Neural crest cell (in vitro differentiated cells): ENCODE data around the gene PNPLA2. TPM values are rescaled to one million over a fixed set of nuclear protein-coding genes. Genes with fewer than 3 reads are reported as not detected.

Source experiments
- DNase-seq: peaks from one replicate; pipeline ENCODE4 v3.0.0; 2021; ENCODE audit warnings: low read depth, mixed read lengths, low spot score
- H3K27ac Mint-ChIP-seq: one replicate; pipeline ENCODE4 v1.8.0; 2021; ENCODE audit warnings: mild to moderate bottlenecking, mixed read lengths; ENCODE audit not compliant: unreplicated experiment
- H3K27me3 Mint-ChIP-seq: 2 replicates; pipeline ENCODE4 v1.8.0; 2021; ENCODE audit warnings: low read depth, mild to moderate bottlenecking, mixed read lengths
- H3K36me3 Mint-ChIP-seq: 2 replicates; pipeline ENCODE4 v1.8.0; 2021; ENCODE audit warnings: low read depth, mild to moderate bottlenecking, mixed read lengths
- H3K4me1 Mint-ChIP-seq: 2 replicates; pipeline ENCODE4 v1.8.0; 2021; ENCODE audit warnings: mixed read lengths
- H3K4me3 Mint-ChIP-seq: one replicate; pipeline ENCODE4 v1.8.0; 2021; ENCODE audit warnings: mild to moderate bottlenecking, mixed read lengths
- H3K9me3 Mint-ChIP-seq: 2 replicates; pipeline ENCODE4 v1.8.0; 2021; ENCODE audit warnings: mixed read lengths
- total RNA-seq: library from RNA; stranded (reverse); gene quantifications from 2 replicates; pipeline ENCODE4 v1.2.1, GENCODE V29; 2021
- TF ChIP-seq, protein P1 (sequence below): fragments of 200-600 bp; sonication (generic); conservative IDR thresholded peaks from 2 replicates; pipeline ENCODE4 v1.5.0; 2021; ENCODE audit warnings: antibody characterized with exemption, mild to moderate bottlenecking

PNPLA2 gene
- total RNA-seq, 1 donor from 2014 or later, result 34.5 TPM

DNA sequence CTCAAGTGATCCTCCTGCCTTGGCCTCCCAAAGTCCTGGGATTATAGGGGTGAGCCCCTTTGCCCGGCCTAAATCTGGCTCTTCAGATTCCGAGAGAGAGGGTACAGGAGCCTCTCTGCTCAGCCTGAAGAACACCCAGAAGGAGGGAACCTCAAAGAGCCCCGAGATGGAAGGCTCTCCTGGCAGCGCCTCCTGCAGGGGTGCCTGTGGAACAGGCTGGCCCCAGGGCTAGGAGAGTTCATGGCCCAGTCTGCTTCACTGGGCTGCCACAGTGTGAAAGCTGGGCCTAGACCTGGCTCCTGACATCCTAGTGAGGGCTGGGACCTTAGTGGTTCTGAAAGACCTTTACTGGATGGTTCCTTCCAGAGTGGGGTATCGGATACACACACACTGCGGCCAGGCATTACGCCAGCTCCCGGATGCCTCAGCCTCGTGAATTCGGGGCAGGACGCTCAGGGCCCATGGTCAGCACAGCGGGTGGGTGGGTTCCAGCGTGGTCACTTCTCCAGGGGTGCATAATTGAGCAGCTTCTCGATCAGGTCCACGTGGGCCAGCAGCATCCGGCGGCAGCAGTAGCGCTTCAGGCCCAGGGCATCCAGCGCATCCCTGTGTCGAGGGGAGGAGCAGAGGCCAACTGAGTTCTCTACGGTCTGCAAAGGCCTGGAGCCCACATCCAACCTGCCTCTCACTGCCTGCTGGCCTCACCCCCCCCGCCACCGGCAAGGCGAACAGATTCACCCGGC is 21.3 kb downstream of the PNPLA2 start:
- Mint-ChIP-seq H3K27ac (no peak overlapping the region), H3K4me1 (peaks cover 17% of the 10 kb centered on the region), H3K9me3 (no peaks in the 10 kb centered on the region), H3K27me3 (peaks cover 10% of the 10 kb centered on the region), H3K4me3 (peak overlapping the region; percentile 85), H3K36me3 (peaks cover 5% of the 10 kb centered on the region)
- no peak for DNase-seq
- TF ChIP-seq, protein P1, sequence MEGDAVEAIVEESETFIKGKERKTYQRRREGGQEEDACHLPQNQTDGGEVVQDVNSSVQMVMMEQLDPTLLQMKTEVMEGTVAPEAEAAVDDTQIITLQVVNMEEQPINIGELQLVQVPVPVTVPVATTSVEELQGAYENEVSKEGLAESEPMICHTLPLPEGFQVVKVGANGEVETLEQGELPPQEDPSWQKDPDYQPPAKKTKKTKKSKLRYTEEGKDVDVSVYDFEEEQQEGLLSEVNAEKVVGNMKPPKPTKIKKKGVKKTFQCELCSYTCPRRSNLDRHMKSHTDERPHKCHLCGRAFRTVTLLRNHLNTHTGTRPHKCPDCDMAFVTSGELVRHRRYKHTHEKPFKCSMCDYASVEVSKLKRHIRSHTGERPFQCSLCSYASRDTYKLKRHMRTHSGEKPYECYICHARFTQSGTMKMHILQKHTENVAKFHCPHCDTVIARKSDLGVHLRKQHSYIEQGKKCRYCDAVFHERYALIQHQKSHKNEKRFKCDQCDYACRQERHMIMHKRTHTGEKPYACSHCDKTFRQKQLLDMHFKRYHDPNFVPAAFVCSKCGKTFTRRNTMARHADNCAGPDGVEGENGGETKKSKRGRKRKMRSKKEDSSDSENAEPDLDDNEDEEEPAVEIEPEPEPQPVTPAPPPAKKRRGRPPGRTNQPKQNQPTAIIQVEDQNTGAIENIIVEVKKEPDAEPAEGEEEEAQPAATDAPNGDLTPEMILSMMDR, result peak; percentile 29

DNA sequence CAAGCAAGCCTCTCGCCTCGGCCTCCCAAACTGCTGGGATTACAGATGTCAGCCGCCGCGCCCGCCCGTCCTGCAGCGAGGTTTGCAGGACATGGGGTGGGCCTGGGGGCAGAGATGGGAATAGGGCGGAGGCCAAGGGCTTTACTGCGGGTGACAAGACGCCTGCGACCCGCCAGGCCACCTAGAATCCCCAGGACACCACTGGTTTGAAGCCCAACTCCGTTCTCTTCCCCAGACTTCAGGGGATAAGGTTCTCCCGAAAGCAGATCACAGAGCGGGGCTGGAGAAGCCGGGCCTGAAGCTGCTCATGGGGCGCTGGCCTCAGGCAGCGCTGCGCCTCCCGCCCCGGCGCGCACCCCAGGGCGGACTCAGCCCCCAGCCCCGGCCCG is 23.3 kb downstream of the PNPLA2 start:
- Mint-ChIP-seq H3K27ac (no peak overlapping the region), H3K27me3 (peaks cover 10% of the 10 kb centered on the region), H3K4me3 (peak overlapping the region; percentile 92), H3K4me1 (peaks cover 18% of the 10 kb centered on the region), H3K36me3 (peaks cover 5% of the 10 kb centered on the region), H3K9me3 (no peaks in the 10 kb centered on the region)
- TF ChIP-seq, protein P1, result no peak
- no peak for DNase-seq

DNA sequence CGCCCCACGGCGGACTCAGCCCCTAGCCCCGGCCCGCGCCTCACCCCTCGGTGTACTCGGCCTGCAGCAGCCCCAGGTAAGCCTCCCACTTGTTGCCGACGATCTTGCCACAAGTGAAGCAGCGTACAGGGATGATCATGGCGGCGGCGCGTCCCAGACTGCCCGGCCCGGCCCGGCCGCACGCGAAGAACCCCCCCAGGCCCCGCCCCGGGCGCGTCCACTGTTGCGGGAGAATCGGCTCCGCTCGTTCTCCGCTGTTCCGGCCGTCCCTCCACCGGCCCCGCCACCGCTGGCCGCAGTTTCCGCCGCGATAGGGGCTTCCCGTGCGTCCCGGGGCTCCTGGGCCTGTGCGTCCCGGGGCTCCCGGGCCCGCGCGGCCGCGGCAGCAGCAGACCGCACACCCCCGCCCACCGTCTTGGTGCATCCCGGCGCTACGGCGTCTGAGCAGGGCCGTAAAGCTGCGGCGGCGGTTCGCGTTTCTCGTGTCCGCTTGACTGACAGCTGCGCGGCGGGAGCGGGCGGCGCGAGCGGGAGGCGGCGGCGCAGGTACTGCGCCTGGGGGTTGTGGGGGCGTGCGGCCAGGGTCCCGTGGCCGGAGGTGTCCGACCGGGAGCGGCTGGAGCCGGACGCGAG is 23.8 kb downstream of the PNPLA2 start, which contains the start of the genes POLR2L and TSPAN4:
Gene POLR2L (minus strand): TSS at position 160 of the 633 bp plus-strand sequence. CDS start 21 bp downstream, at position 139.
Gene TSPAN4 (plus strand): TSS at position 483 of the 633 bp plus-strand sequence. CDS start 7,453 bp downstream, outside the sequence.
- TF ChIP-seq, protein P1, result no peak
- Mint-ChIP-seq H3K4me1 (peaks cover 18% of the 10 kb centered on the region), H3K9me3 (no peaks in the 10 kb centered on the region), H3K27me3 (peaks cover 10% of the 10 kb centered on the region), H3K27ac (peak within 1 kb of the TSS; percentile 43), H3K36me3 (peaks cover 5% of the 10 kb centered on the region), H3K4me3 (peak within 1 kb of the TSS; percentile 92)
- peak; percentile 84 for DNase-seq

DNA sequence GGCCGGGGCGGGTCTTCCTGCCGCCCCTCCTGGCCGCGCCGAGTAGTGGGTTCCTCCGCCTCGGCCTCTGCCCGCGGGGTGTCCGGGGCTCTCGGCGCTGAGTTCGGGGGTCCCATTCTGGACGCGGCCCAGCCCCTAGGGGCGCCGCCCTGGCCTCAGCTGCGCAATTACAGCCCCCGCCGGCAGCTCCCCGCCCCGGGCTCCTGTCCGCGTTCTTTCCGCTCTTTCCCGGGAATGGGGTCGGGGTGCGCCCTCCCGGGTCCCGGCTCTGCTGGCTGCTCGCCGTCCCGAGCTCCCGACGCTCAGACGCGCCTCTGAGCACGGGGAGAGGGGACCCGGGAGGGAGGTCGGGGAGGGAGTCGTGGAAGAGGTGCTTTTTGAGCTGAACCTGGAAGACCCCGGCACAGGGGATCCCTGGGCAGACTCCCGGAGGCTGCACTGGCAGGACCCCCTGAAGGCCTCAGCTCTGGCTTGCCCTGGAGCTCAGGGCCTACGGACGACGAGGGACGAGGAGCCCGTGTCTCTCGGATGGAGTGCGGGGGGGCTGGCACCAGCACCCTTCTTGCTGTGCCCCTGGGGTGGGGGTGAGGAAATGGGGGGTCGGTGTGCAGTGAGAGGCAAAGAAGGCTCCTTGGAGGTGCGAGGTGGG is 24.5 kb downstream of the PNPLA2 start:
- Mint-ChIP-seq H3K4me1 (peaks cover 18% of the 10 kb centered on the region), H3K36me3 (peaks cover 5% of the 10 kb centered on the region), H3K27ac (peak overlapping the region; percentile 43), H3K9me3 (no peaks in the 10 kb centered on the region), H3K4me3 (peak overlapping the region; percentile 85), H3K27me3 (peaks cover 10% of the 10 kb centered on the region)
- DNase-seq, result no peak
- TF ChIP-seq, protein P1, result peak; percentile 32

DNA sequence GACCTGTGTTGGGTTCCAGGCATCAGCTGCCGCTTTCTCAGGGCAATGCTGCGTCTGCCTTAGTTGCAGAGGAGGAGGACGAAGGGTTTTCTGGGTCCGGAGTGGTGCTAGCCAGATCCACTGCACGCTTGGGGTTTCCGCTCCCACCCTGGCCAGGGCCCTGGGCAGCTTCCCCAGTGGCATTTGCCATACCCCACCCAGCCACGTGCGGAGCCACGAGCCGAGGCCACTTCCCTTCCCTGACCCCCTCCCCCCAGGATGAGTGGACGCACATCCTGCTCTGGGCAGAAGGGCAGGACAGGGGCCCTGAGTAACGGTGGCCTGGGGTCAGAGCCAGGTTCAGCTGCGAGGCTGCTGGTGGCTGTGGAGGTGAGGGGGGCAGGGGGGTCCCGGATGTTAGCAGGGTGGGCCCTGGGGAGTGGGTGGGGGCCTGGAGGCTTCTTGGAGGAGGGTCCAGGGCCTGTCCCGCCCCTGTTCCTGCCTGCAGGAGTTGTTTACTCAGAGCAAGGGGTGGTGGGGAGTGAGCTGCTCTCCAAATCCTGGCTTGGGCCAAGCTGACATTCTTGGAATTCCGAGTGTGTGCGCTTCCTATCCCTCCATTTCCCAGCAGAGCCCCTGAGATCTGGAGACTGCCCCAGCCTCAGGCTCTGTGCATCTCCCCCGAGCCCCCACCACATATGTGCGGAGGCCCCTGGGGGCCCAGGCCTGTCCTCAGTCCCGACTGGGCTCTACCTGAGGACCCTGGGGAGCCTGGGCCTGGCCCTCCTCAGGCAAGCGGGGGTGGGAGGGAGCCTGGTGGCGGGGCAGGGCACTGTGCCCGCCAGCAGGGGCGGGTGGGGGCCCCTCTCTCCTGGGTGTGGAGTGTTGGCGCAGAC is 25.3 kb downstream of the PNPLA2 start:
- peaks cover 18% of the 10 kb centered on the region for H3K4me1 Mint-ChIP-seq
- TF ChIP-seq, protein P1, result no peak
- peaks cover 5% of the 10 kb centered on the region for H3K36me3 Mint-ChIP-seq
- H3K4me3 Mint-ChIP-seq, result peak overlapping the region; percentile 89
- H3K9me3 Mint-ChIP-seq, result no peaks in the 10 kb centered on the region
- H3K27ac Mint-ChIP-seq, result no peak overlapping the region
- no peak for DNase-seq
- H3K27me3 Mint-ChIP-seq, result peaks cover 15% of the 10 kb centered on the region
